C4-2B (cell line): ENCODE results near the gene AMY2B.
"Not testable (repeated sequence)": the region's sequence is repeated elsewhere in the genome, so short reads cannot be mapped to it uniquely, and the experiment has no call there.

Source experiments
- H3K27ac ChIP-seq: fragments of 450-650 bp; 2 replicates; pipeline ENCODE4 v1.5.1; 2017
- ZFX ChIP-seq: fragments of 450-650 bp; IDR thresholded peaks from 2 replicates; pipeline ENCODE4 v1.6.1; 2017
- TF ChIP-seq, protein P1 (sequence below): fragments of 450-650 bp; conservative IDR thresholded peaks from 2 replicates; pipeline ENCODE4 v1.5.1; 2017; ENCODE audit warnings: mild to moderate bottlenecking

Gene AMY2B

DNA sequence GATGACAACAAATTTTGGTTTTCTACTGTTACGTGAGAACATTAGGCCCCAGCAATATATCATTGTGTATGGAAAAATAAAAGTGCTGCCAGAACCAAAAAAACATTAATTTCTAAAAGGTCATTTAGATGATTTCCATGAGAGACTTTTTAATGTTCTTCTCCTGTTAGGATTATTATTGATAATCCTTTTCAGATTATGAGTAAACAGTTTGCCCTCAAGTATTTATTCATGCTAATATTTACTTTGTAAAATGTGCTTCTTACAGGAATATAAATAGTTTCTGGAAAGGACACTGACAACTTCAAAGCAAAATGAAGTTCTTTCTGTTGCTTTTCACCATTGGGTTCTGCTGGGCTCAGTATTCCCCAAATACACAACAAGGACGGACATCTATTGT is at the start of gene AMY2B:
Gene AMY2B (plus strand): TSS at position 301 of the 400 bp plus-strand sequence. CDS start 14 bp downstream, at position 315.
- H3K27ac ChIP-seq = not testable (repeated sequence)

DNA sequence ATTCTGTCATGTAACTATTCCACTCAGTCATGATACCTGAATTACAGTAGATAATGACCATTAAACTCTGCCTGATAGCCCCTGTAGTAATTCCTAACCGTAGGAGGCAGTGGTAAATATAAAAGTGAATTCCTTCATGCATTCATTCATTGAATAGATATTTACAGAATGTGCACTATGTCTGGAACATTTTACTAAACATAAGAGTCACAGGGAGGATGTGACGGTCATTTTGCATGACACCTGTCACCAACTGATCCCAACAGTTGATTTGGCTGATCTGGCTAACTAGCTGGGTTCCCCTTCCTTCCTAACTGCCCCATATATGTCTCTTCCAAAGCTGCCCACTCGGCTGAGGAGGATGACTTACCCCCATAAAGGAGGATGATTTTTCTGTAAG is 48.0 kb upstream of the AMY2B start:
- H3K27ac ChIP-seq = no peak overlapping the region
- TF ChIP-seq, protein P1, sequence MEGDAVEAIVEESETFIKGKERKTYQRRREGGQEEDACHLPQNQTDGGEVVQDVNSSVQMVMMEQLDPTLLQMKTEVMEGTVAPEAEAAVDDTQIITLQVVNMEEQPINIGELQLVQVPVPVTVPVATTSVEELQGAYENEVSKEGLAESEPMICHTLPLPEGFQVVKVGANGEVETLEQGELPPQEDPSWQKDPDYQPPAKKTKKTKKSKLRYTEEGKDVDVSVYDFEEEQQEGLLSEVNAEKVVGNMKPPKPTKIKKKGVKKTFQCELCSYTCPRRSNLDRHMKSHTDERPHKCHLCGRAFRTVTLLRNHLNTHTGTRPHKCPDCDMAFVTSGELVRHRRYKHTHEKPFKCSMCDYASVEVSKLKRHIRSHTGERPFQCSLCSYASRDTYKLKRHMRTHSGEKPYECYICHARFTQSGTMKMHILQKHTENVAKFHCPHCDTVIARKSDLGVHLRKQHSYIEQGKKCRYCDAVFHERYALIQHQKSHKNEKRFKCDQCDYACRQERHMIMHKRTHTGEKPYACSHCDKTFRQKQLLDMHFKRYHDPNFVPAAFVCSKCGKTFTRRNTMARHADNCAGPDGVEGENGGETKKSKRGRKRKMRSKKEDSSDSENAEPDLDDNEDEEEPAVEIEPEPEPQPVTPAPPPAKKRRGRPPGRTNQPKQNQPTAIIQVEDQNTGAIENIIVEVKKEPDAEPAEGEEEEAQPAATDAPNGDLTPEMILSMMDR = no peak
- TF ChIP-seq ZFX = no peak

DNA sequence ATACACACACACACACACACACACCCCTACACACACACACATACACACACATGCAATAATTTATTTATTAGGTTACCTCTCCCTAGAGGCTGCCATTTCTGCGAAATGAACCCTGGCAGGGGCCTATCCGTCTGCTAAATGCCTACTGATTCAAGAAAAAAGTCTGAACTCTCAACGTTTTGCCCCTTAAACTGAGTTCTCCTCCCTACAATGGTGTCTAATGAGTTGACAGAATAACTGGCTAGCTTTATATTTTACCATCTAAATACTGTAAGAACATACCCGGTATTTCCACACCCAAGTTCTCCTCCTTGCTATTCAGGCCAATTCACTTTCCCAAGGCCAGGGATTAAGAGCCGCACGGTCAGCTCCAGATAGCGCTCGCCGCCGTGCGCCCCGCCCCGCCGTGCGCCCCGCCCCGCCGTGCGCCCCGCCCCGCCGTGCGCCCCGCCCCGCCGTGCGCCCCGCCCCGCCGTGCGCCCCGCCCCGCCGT is 46.2 kb upstream of the AMY2B start:
- TF ChIP-seq, protein P1 = no peak
- TF ChIP-seq ZFX = no peak
- peak overlapping the region; percentile 85 for H3K27ac ChIP-seq

DNA sequence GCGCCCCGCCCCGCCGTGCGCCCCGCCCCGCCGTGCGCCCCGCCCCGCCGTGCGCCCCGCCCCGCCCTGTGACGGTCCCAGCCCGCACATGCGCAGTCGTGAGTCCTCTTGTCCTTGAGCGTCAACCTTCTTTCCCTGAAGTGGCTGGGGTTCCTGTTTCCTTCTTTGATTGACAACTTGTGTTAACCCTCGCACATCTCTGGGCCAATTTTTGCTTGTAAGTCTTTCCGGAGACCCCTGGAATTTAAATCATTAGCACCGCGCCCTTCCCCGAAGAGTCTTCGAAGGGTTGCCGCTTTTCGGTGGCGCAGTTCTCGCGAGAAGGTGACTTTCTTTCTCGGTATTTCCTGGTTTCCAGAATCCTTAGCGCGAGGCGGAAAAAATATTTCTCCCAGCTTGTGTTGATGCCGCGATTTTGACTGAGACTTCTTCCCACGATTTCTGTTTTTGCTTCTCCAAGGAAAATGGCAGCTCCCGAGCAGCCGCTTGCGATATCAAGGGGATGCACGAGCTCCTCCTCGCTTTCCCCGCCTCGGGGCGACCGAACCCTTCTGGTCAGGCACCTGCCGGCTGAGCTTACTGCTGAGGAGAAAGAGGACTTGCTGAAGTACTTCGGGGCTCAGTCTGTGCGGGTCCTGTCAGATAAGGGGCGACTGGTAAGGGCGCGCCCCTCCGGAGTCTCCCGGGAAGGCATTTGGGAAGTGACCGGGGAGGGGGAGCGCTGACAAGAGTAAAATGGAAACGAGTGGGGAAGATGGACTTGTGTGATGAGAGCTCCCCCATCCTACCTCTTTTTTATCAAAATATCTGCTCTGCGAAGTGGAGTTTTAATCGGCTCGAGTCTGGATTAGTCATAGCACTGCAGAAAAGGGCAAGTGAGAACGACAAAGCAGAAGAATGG is 45.5 kb upstream of the AMY2B start, which contains the start of gene RNPC3:
Gene RNPC3 (plus strand): TSS at position 93 of the 901 bp plus-strand sequence. CDS start 372 bp downstream, at position 465.
- peak within 1 kb of the TSS; percentile 85 for H3K27ac ChIP-seq
- no peak for TF ChIP-seq ZFX
- TF ChIP-seq, protein P1 = no peak

DNA sequence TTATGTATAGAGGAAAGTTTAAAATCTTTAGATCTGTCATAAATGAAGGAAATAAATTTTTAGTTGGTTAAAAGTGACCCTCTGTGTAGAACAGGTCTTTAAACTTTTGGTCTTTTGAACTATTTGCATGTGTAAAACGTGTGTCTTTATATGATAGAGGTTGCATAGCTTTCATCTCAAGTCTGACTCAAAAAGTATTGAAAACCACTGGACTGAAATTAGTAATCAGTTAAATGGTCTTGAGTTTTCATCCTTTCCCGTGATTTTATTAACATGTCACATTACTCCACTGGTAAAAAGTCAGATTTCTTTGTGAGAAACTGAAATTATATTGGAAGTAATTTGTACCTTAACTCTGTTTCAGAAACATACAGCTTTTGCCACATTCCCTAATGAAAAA is 44.1 kb upstream of the AMY2B start:
- TF ChIP-seq, protein P1 = no peak
- no peak for TF ChIP-seq ZFX
- no peak overlapping the region for H3K27ac ChIP-seq

DNA sequence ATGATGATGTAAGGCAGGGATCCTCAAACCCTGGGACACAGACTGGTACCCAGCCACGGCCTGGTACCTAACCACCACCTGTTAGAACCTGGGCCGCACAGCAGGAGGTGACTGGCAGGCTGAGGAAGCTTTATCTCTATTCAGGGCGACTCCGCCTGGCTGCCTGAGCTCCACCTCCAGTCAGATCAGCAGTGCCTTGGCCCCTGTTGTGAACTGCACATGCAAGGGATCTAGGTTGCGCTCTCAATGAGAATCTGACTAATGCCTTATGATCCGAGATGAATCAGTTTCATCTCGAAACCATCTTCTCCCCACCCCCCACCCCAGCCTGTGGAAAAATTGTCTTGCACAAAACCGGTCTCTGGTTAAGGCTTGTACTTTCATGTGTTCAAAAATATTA is 41.6 kb upstream of the AMY2B start:
- H3K27ac ChIP-seq = no peak overlapping the region
- no peak for TF ChIP-seq ZFX
- TF ChIP-seq, protein P1 = no peak

DNA sequence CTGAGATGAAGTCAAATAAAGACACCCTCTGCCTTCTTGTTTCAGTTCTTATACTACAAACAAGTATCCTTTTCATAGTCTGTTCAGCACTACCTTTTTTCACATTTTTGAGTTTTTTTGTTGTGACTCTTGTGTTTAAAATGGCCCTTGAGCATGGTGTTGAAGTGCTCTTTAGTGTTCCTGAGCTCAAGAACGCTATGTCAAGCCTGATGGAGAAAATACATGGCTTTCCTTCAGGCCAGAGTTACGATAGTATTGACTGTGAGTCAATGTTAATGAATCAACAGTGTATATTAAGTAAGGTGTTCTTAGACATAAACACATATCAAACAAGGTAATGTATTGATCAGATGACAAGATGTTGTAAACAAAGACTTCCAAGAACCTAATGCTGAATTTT is 33.2 kb upstream of the AMY2B start:
- H3K27ac ChIP-seq = no peak overlapping the region
- no peak for TF ChIP-seq ZFX
- TF ChIP-seq, protein P1 = no peak
